Natural killer cell (primary cell): ENCODE data around the gene CHML. TPM values are rescaled to one million over a fixed set of nuclear protein-coding genes. Genes with fewer than 3 reads are reported as not detected.

ENCODE experiments used
- ATAC-seq, 3 donors: fragments of 150-1000 bp in 2 of 3; fragments of 200-7000 bp in 1 of 3; cut with Tn5 transposase; 1 replicate in 1 of 3; 2 replicates in 2 of 3; pipeline ENCODE4 v1.10.0; 2021; ENCODE audit warnings: mild to moderate bottlenecking in 2 of 3, moderate library complexity in 2 of 3
- DNase-seq, 2 donors: peaks; one replicate each; pipeline versions ENCODE4 v3.0.0 to v3.0.0-alpha.2; 2013 to 2021; ENCODE audit warnings: mixed read lengths in 1 of 2
- H3K27ac ChIP-seq: one replicate; pipeline ENCODE4 v1.5.1; 2013; ENCODE audit warnings: mild to moderate bottlenecking, low read length
- H3K27me3 ChIP-seq: one replicate; pipeline ENCODE4 v1.6.1; 2013; ENCODE audit warnings: low read length; ENCODE audit not compliant: control insufficient read depth, insufficient read depth
- H3K36me3 ChIP-seq: one replicate; pipeline ENCODE4 v1.6.1; 2013; ENCODE audit warnings: low read length; ENCODE audit not compliant: control insufficient read depth, insufficient read depth
- H3K4me1 ChIP-seq: one replicate; pipeline ENCODE4 v1.6.1; 2013; ENCODE audit warnings: low read length; ENCODE audit not compliant: control insufficient read depth, insufficient read depth
- H3K4me3 ChIP-seq: one replicate; pipeline ENCODE4 v1.5.1; 2013; ENCODE audit warnings: low read length
- H3K9me3 ChIP-seq: one replicate; pipeline ENCODE4 v1.6.1; 2013; ENCODE audit warnings: low read length; ENCODE audit not compliant: control insufficient read depth, insufficient read depth
- H3K27ac Mint-ChIP-seq, 2 donors: one replicate each; pipeline ENCODE4 v1.8.0; 2022; ENCODE audit warnings: mild to moderate bottlenecking in 2 of 2, mixed read lengths in 2 of 2, moderate library complexity in 1 of 2
- H3K27me3 Mint-ChIP-seq, 2 donors: one replicate each; pipeline ENCODE4 v1.8.0; 2022; ENCODE audit warnings: low read depth in 2 of 2, mixed read lengths in 2 of 2
- H3K36me3 Mint-ChIP-seq: one replicate; pipeline ENCODE4 v1.8.0; 2022; ENCODE audit warnings: mixed read lengths
- H3K4me1 Mint-ChIP-seq, 2 donors: one replicate each; pipeline ENCODE4 v1.8.0; 2022; ENCODE audit warnings: mixed read lengths in 2 of 2
- H3K4me3 Mint-ChIP-seq: one replicate; pipeline ENCODE4 v1.8.0; 2022; ENCODE audit warnings: mild to moderate bottlenecking, moderate library complexity, mixed read lengths
- H3K9me3 Mint-ChIP-seq, 2 donors: one replicate each; pipeline ENCODE4 v1.8.0; 2022; ENCODE audit warnings: mixed read lengths in 2 of 2
- WGBS: methylation state at CpG from one replicate; pipeline ENCODE4 v1.1.7; 2013; ENCODE audit warnings: missing lambda C conversion rate; ENCODE audit not compliant: insufficient coverage; 5-methylcytosine and 5-hydroxymethylcytosine counted together
- intact Hi-C: fragments of 100-400 bp; cut with micrococcal nuclease; formaldehyde crosslinking; loops from one replicate; pipeline ENCODE4 v1.14.2; 2022
- total RNA-seq, 4 donors: library from RNA; stranded (reverse); fragments of 120-200 nt in 1 of 4; gene quantifications; one replicate each; pipeline versions ENCODE4 v1.2.3 to v1.2.4, GENCODE V29; 2013 to 2022
- TF ChIP-seq, protein P1 (sequence below): fragments of 200-600 bp; IDR thresholded peaks from one replicate; pipeline ENCODE4 v1.8.0; 2022; ENCODE audit warnings: antibody characterized with exemption

The CHML gene
- total RNA-seq, 3 donors from 2014 or later (not counting 1 experiment from before 2014, with no cell fraction given) = 6.8 to 11.8 (median 7.8) TPM

GRCh38 chr1:241641773-241642592 lies 1.8 kb upstream of the CHML start:
- no peaks in the 10 kb centered on the region for H3K27me3 Mint-ChIP-seq
- Histone ChIP-seq H3K36me3 (no peaks in the 10 kb centered on the region), H3K27me3 (no peaks in the 10 kb centered on the region), H3K9me3 (no peaks in the 10 kb centered on the region), H3K4me3 (no peak overlapping the region), H3K27ac (no peak overlapping the region), H3K4me1 (peaks cover 5% of the 10 kb centered on the region)
- no peaks in the 10 kb centered on the region for H3K36me3 Mint-ChIP-seq
- 94% methylated on average over 11 of the region's 12 CpGs for WGBS
- DNase-seq (no peak), ATAC-seq (no peak)
- peaks cover 22 to 31% of the 10 kb centered on the region in 2 donors for H3K4me1 Mint-ChIP-seq
- no peak overlapping the region for H3K4me3 Mint-ChIP-seq
- no peaks in the 10 kb centered on the region for H3K9me3 Mint-ChIP-seq
- intact Hi-C loops = loop anchor here (5.0 kb wide), 1 partner anchor 1610 kb away; no protein-coding TSS in a partner anchor
- TF ChIP-seq, protein P1, sequence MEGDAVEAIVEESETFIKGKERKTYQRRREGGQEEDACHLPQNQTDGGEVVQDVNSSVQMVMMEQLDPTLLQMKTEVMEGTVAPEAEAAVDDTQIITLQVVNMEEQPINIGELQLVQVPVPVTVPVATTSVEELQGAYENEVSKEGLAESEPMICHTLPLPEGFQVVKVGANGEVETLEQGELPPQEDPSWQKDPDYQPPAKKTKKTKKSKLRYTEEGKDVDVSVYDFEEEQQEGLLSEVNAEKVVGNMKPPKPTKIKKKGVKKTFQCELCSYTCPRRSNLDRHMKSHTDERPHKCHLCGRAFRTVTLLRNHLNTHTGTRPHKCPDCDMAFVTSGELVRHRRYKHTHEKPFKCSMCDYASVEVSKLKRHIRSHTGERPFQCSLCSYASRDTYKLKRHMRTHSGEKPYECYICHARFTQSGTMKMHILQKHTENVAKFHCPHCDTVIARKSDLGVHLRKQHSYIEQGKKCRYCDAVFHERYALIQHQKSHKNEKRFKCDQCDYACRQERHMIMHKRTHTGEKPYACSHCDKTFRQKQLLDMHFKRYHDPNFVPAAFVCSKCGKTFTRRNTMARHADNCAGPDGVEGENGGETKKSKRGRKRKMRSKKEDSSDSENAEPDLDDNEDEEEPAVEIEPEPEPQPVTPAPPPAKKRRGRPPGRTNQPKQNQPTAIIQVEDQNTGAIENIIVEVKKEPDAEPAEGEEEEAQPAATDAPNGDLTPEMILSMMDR = no peak
- peak overlapping the region in 1 of 2 donors; percentile 44 for H3K27ac Mint-ChIP-seq

GRCh38 chr1:241640867-241641622 lies 876 bp upstream of the CHML start:
- Histone ChIP-seq H3K27me3 (no peaks in the 10 kb centered on the region), H3K4me3 (peak overlapping the region; percentile 42), H3K9me3 (no peaks in the 10 kb centered on the region), H3K27ac (peak overlapping the region; percentile 39), H3K36me3 (no peaks in the 10 kb centered on the region), H3K4me1 (peaks cover 5% of the 10 kb centered on the region)
- ATAC-seq (no peak), DNase-seq (peak in 1 of 2 donors; percentile 20)
- peak overlapping the region; percentile 82 for H3K4me3 Mint-ChIP-seq
- no peaks in the 10 kb centered on the region for H3K36me3 Mint-ChIP-seq
- TF ChIP-seq, protein P1 = no peak
- intact Hi-C loops = loop anchor here (1.0 to 5.0 kb wide), 2 partner anchors 206 to 1611 kb away; no protein-coding TSS in a partner anchor
- peak overlapping the region; percentile 44 to 61 for H3K27ac Mint-ChIP-seq
- H3K9me3 Mint-ChIP-seq = no peaks in the 10 kb centered on the region
- 84% methylated on average over 9 of the region's 9 CpGs for WGBS
- peaks cover 22 to 31% of the 10 kb centered on the region in 2 donors for H3K4me1 Mint-ChIP-seq
- H3K27me3 Mint-ChIP-seq = no peaks in the 10 kb centered on the region

GRCh38 chr1:241639623-241640148 lies 483 bp downstream of the CHML start:
- Histone ChIP-seq H3K36me3 (no peaks in the 10 kb centered on the region), H3K27me3 (no peaks in the 10 kb centered on the region), H3K4me3 (peak overlapping the region; percentile 97), H3K9me3 (no peaks in the 10 kb centered on the region), H3K27ac (peak overlapping the region; percentile 79), H3K4me1 (peaks cover 5% of the 10 kb centered on the region)
- intact Hi-C loops = loop anchor here (1.0 to 5.0 kb wide), 3 partner anchors 117 to 1613 kb away; no protein-coding TSS in a partner anchor
- Mint-ChIP-seq H3K4me1 (peaks cover 22 to 31% of the 10 kb centered on the region in 2 donors), H3K36me3 (no peaks in the 10 kb centered on the region), H3K9me3 (no peaks in the 10 kb centered on the region), H3K4me3 (peak overlapping the region; percentile 73), H3K27ac (peak overlapping the region in 1 of 2 donors; percentile 44), H3K27me3 (no peaks in the 10 kb centered on the region)
- ATAC-seq (peak; percentile 6 to 22 (median 12)), DNase-seq (no peak)
- TF ChIP-seq, protein P1 = no peak
- WGBS = under 1% methylated on average over 25 of the region's 42 CpGs
